ENCODE measurements around the gene TNFRSF9.
A peak's percentile ranks its signal among the peaks of the same experiment; 100 is the strongest.

Gene TNFRSF9

DNA sequence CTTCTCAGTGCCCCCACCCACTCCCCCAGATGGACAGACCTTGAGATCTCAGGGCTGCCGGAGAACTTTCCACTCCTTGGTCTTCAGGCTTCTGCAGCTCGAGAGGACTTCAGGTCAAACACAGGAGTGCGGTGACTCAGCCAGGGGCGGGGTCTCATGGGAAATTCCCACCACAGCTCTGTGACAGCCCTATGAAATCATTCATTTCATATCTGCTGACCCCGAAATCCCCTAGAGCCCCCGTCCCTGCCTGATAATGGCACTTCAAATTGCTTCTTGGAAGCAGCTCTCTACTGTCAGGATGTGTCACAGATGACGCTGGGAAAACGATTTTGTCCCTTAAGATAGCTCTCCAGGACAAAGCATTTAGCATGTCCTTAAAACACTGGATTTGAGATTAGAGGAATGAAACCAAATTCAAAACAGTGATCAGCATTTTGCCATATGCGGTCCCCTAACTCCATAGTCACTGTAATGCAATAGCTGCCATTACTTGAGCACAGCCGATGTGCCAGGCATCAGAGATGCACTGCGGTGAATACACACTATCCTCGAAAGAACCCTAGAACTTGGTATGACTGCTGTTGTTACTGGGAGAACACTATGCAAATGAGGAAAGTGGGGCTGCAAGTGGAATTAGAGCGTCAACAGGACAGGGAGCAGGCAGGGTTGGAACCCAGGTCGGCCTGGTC is at the start of gene TNFRSF9:
Gene TNFRSF9 (minus strand): TSS at position 95 of the 692 bp plus-strand sequence. CDS start 845 bp downstream, outside the sequence.
- no peaks in the 10 kb centered on the region for H4K20me1 ChIP-seq
- H3K27me3 ChIP-seq, result no peaks in the 10 kb centered on the region
- H3K9me3 ChIP-seq, result no peaks in the 10 kb centered on the region
- H3K4me2 ChIP-seq, result peak within 1 kb of the TSS; percentile 87
- no peak for TF ChIP-seq Cebpa-rat (IDR thresholded peaks at IDR 0.05)
- peaks cover 36% of the 10 kb centered on the region for H3K4me1 ChIP-seq
- H3K9ac ChIP-seq, result no peak within 1 kb of the TSS
- H3K4me3 ChIP-seq, result no peak within 1 kb of the TSS
- H3K36me3 ChIP-seq, result no peaks in the 10 kb centered on the region
- no peak within 1 kb of the TSS for H3K27ac ChIP-seq

DNA sequence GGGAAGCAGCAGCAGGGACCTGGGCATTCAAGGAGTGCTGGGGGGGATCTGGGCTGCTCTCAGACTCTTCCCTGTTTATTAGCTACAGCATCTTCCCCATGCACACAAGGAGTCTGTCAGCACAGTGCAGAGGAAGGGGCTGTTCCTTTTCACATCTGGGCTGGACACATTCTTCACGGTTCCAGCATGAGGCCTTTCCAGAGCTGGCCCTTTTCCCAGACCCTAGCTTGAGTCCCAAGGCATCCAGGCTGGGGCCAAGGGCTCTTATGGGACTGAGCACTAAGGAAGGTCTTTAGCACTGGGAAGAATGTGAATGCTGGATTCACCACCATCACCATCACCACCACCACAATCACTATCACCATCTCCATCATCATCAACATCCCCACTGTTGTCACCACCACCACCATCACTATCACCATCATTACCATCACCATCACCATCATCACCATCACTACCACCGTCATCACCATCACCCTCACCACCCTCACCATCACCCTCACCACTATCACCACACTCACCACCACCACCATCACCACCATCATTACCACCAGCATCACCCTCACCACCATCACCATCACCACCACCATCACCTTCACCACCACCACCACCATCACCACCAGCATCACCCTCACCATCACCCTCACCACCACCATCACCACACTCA is 49.3 kb upstream of the TNFRSF9 start:
- no peak overlapping the region for H3K4me3 ChIP-seq
- no peak overlapping the region for H3K9ac ChIP-seq
- TF ChIP-seq Cebpa-rat (IDR thresholded peaks at IDR 0.05), result no peak
- no peak overlapping the region for H3K27ac ChIP-seq
- H3K36me3 ChIP-seq, result peaks cover 57% of the 10 kb centered on the region
- H3K9me3 ChIP-seq, result no peaks in the 10 kb centered on the region
- H3K4me1 ChIP-seq, result peaks cover 21% of the 10 kb centered on the region
- no peak overlapping the region for H3K4me2 ChIP-seq
- no peaks in the 10 kb centered on the region for H3K27me3 ChIP-seq
- H4K20me1 ChIP-seq, result no peaks in the 10 kb centered on the region

- Histone ChIP-seq H3K27me3 (no peaks in the 10 kb centered on the region), H3K36me3 (peaks cover 70% of the 10 kb centered on the region), H3K9ac (no peak overlapping the region), H3K4me1 (peaks cover 8% of the 10 kb centered on the region), H3K9me3 (no peaks in the 10 kb centered on the region), H3K4me2 (no peak overlapping the region), H4K20me1 (peaks cover 9% of the 10 kb centered on the region), H3K27ac (no peak overlapping the region), H3K4me3 (no peak overlapping the region)
- TF ChIP-seq Cebpa-rat (IDR thresholded peaks at IDR 0.05), result no peak
These were observed 47.9 kb upstream of the TNFRSF9 start for GRCh38 chr1:7988576-7988975.

DNA sequence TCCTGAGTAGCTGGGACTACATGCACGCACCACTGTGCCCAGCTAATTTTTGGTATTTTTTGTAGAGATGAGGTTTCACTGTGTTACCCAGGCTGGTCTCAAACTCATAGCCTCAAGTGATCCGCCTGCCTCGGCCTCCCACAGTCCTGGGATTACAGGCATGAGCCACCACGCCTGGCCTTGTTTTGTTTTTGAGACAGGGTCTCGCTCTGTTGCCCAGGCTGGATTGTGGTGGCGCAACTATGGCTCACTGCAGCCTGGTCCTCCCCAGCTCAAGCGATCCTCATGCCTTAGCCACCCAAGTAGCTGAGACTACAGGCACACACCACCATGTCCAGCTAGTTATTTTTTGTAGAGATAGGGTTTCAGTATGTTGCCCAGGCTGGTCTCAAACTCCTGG is 46.9 kb upstream of the TNFRSF9 start:
- H3K4me3 ChIP-seq, result no peak overlapping the region
- no peaks in the 10 kb centered on the region for H3K9me3 ChIP-seq
- H3K4me1 ChIP-seq, result peaks cover 2% of the 10 kb centered on the region; the same call in 1 of the 2 replicates
- peaks cover 80% of the 10 kb centered on the region for H3K36me3 ChIP-seq
- peaks cover 20% of the 10 kb centered on the region for H4K20me1 ChIP-seq
- H3K27ac ChIP-seq, result no peak overlapping the region
- no peak overlapping the region for H3K4me2 ChIP-seq
- no peak for TF ChIP-seq Cebpa-rat (IDR thresholded peaks at IDR 0.05)
- no peaks in the 10 kb centered on the region for H3K27me3 ChIP-seq
- no peak overlapping the region for H3K9ac ChIP-seq

DNA sequence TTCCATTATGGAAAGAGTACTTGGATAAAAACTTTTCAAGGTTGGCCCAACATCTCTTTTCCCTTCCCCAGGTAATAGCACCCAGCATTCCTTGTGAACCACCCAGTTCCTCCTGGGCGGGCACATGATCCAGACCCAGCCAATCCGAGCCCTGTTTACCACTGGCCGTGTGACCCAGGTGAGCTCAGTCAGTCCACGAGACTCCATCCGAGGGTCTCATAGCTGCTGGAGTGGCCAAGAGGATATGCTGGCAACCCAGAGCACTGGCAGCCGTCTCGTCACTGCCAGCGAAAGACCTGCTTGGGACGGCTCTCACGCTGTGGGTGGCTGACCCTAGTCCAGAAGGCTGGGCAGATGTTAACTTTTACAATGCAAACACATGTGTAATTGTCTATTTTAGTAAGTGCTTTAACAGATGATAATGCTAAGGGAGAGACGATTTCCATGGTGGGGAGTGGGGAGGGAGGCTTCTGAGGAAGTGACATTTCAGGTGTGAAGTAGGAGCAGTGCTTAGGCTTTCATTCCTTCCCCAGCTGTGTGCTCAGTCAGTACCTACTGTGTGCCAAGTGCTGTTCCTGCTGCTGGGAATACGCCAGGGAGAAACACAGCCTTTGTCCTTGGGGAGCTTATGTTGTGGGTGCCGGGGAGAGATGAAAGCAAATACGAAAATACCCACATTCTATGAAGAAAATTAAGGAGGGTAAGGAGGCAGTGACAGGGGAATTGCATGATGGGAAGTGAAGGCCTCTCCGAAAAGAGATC is 45.4 kb upstream of the TNFRSF9 start:
- Histone ChIP-seq H3K36me3 (peaks cover 87% of the 10 kb centered on the region), H3K9me3 (no peaks in the 10 kb centered on the region)

DNA sequence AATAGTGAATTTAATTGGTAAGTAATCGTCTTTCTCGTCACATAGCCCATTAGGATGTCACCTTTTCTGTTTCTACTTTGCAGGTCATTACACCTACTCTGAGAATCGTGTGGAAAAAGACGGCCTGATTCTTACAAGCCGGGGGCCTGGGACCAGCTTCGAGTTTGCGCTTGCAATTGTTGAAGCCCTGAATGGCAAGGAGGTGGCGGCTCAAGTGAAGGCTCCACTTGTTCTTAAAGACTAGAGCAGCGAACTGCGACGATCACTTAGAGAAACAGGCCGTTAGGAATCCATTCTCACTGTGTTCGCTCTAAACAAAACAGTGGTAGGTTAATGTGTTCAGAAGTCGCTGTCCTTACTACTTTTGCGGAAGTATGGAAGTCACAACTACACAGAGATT is 44.2 kb upstream of the TNFRSF9 start:
- Histone ChIP-seq H3K36me3 (peaks cover 87% of the 10 kb centered on the region), H3K27me3 (no peaks in the 10 kb centered on the region), H3K9me3 (no peaks in the 10 kb centered on the region), H3K4me3 (no peak overlapping the region), H4K20me1 (peaks cover 38% of the 10 kb centered on the region), H3K4me1 (peaks cover 4% of the 10 kb centered on the region; the same call in 1 of the 2 replicates), H3K9ac (no peak overlapping the region), H3K27ac (no peak overlapping the region), H3K4me2 (no peak overlapping the region)
- TF ChIP-seq Cebpa-rat (IDR thresholded peaks at IDR 0.05), result no peak

More for the DNA sequence above, 45.4 kb upstream of the TNFRSF9 start:
- H4K20me1 ChIP-seq, result peaks cover 27% of the 10 kb centered on the region
- H3K27me3 ChIP-seq, result no peaks in the 10 kb centered on the region
- no peak overlapping the region for H3K27ac ChIP-seq
- TF ChIP-seq Cebpa-rat (IDR thresholded peaks at IDR 0.05), result no peak
- H3K4me3 ChIP-seq, result no peak overlapping the region
- H3K4me1 ChIP-seq, result peaks cover 4% of the 10 kb centered on the region; the same call in 1 of the 2 replicates
- no peak overlapping the region for H3K4me2 ChIP-seq
- no peak overlapping the region for H3K9ac ChIP-seq

DNA sequence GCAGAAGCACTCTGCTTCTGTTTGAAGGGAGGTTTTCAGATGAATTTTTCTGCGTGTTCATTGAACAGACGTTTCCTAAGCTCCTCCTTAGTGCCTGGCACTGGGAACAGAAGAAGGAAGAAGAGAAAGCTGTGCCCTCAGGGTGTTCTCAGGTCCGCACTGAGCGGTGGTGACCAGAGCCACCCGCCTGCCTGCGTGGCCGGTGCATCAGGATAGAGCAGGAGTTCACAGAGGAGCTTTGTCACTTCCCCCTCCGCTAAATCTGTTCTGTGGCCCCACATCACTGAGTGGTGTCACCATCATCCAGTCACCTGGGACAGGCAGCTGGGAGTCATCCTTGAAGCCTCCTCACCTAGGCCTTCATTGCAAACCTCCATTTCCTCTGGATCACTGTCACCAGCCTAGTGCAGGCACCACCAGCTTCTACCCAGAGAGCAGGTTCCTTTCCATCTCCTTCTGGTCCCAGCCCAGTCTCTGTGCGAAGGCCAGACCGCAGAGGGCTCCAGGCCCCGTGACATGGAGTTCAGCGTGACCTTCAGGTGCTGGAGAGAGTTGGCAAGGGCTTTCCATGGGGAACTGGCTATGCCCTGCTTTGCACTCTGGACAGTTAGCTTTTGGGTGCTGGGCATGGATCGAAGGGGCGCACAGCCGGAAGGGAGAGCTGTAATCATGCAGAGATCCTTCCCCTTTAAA is 42.6 kb upstream of the TNFRSF9 start:
- Histone ChIP-seq H3K4me3 (no peak overlapping the region), H3K9ac (no peak overlapping the region), H3K27me3 (no peaks in the 10 kb centered on the region), H3K4me1 (peaks cover 4% of the 10 kb centered on the region; the same call in 1 of the 2 replicates), H3K4me2 (no peak overlapping the region), H4K20me1 (peaks cover 38% of the 10 kb centered on the region), H3K9me3 (no peaks in the 10 kb centered on the region), H3K27ac (0 out of 2 replicates have a peak overlapping the region, but pooled peaks have one; percentile 9), H3K36me3 (peaks cover 92% of the 10 kb centered on the region)
- TF ChIP-seq Cebpa-rat (IDR thresholded peaks at IDR 0.05), result no peak

- no peak overlapping the region for H3K9ac ChIP-seq
- peaks cover 53% of the 10 kb centered on the region for H4K20me1 ChIP-seq
- no peaks in the 10 kb centered on the region for H3K9me3 ChIP-seq
- no peak overlapping the region for H3K4me2 ChIP-seq
- peaks cover 93% of the 10 kb centered on the region for H3K36me3 ChIP-seq
- no peak for TF ChIP-seq Cebpa-rat (IDR thresholded peaks at IDR 0.05)
- H3K27ac ChIP-seq, result no peak overlapping the region
- H3K27me3 ChIP-seq, result no peaks in the 10 kb centered on the region
- no peak overlapping the region for H3K4me3 ChIP-seq
- H3K4me1 ChIP-seq, result peaks cover 4% of the 10 kb centered on the region; the same call in 1 of the 2 replicates
These were observed 40.3 kb upstream of the TNFRSF9 start for GRCh38 chr1:7980984-7981383.

DNA sequence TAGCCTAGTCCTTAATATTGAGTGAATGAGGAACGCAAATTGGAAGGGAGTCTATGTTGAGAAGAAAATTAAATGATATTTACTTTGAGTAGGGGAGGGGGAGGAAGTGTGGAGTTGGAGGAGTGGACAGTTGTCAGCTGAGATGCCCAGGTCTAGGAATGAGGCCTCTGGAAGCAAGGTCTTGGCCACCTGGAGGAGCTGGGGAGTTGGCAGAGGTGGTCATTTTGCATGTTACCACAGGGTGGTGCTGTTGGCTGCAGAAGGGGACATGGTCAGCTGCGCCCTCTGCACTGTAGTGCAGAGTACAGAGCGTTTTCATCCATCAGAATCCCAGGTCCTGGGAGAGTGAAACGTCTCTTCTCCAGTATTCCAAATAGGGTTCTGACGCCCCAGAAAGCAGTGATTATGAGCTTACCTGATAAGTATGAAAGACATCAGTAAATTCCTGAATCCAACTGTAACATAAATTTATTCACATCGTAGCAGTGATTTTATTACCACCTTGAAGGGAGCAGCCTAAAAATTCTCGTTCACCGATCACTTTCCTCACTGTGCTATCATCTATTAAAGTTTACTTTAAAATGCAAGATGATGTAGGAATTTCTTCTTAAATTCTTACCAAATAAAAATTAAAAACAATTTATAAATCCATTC is 34.7 kb upstream of the TNFRSF9 start:
- Histone ChIP-seq H4K20me1 (peaks cover 46% of the 10 kb centered on the region), H3K4me1 (no peaks in the 10 kb centered on the region), H3K9ac (no peak overlapping the region), H3K27ac (no peak overlapping the region), H3K27me3 (no peaks in the 10 kb centered on the region), H3K9me3 (no peaks in the 10 kb centered on the region; the same call in 1 of the 2 replicates), H3K4me2 (no peak overlapping the region), H3K36me3 (peaks cover 94% of the 10 kb centered on the region), H3K4me3 (no peak overlapping the region)
- no peak for TF ChIP-seq Cebpa-rat (IDR thresholded peaks at IDR 0.05)

All from BLaER1 (cell line).